HG03565 (cell line): Measurements from ENCODE around the gene SEMA4B.

ENCODE experiments used
- ATAC-seq: cut with Tn5 transposase; IDR thresholded peaks from one replicate; pipeline ENCODE4 v1.9.1; 2021; ENCODE audit warnings: mild to moderate bottlenecking, moderate library complexity; ENCODE audit not compliant: unreplicated experiment

Gene SEMA4B

GRCh38 chr15:90225504-90226234 lies 24.5 kb downstream of the SEMA4B start:
- no peak for ATAC-seq

- no peak for ATAC-seq
These were observed 26.2 kb downstream of the SEMA4B start for GRCh38 chr15:90227336-90227735.

- ATAC-seq = no peak
These were observed 27.0 kb downstream of the SEMA4B start for GRCh38 chr15:90227816-90228772.

GRCh38 chr15:90228960-90229359 lies 27.8 kb downstream of the SEMA4B start:
- no peak for ATAC-seq

- no peak for ATAC-seq
These were observed 29.0 kb downstream of the SEMA4B start for GRCh38 chr15:90230071-90230494.

- ATAC-seq = no peak
These were observed 29.5 kb downstream of the SEMA4B start for GRCh38 chr15:90230610-90231009.

- ATAC-seq = no peak
These were observed 30.2 kb downstream of the SEMA4B start for GRCh38 chr15:90231028-90232017.

- no peak for ATAC-seq
These were observed 31.1 kb downstream of the SEMA4B start for GRCh38 chr15:90232196-90232595.

GRCh38 chr15:90232941-90233386 lies 31.8 kb downstream of the SEMA4B start:
- no peak for ATAC-seq

- peak; percentile 75 for ATAC-seq
These were observed 32.4 kb downstream of the SEMA4B start, which contains the start of gene CIB1 for GRCh38 chr15:90233387-90234095. Gene CIB1 (minus strand): TSS chr15:90233941. CDS start chr15:90233885, 56 bp downstream.

- ATAC-seq = peak; percentile 64
These were observed 33.2 kb downstream of the SEMA4B start, which contains the start of gene GDPGP1 for GRCh38 chr15:90234096-90234988. Gene GDPGP1 (plus strand): TSS chr15:90234209. CDS start chr15:90240909, 6,700 bp downstream.

- ATAC-seq = no peak
These were observed 38.2 kb downstream of the SEMA4B start for GRCh38 chr15:90239371-90239770.

- no peak for ATAC-seq
These were observed 39.7 kb downstream of the SEMA4B start for GRCh38 chr15:90240856-90241255.

GRCh38 chr15:90241343-90242192 lies 40.4 kb downstream of the SEMA4B start:
- ATAC-seq = no peak

- ATAC-seq = no peak
These were observed 43.0 kb downstream of the SEMA4B start for GRCh38 chr15:90243943-90244639.

- no peak for ATAC-seq
These were observed 47.7 kb downstream of the SEMA4B start for GRCh38 chr15:90248789-90249202.

- no peak for ATAC-seq
These were observed 48.2 kb downstream of the SEMA4B start, which contains the start of gene TTLL13 for GRCh38 chr15:90249203-90249863. Gene TTLL13 (plus strand): TSS chr15:90249556. CDS start chr15:90250631, 1,075 bp downstream.
